Breast epithelium (tissue), 3 donors: ENCODE data around the gene ISCU.

Experiments used
- POLR2A ChIP-seq: fragments of 450-650 bp; IDR thresholded peaks from one replicate; pipeline ENCODE4 v1.6.1; 2016; ENCODE audit warnings: antibody characterized with exemption, mild to moderate bottlenecking, moderate library complexity
- POLR2AphosphoS5 ChIP-seq, 3 donors: sonication (generic); formaldehyde crosslinking; IDR thresholded peaks; one replicate each; pipeline ENCODE4 v1.6.1; 2017; ENCODE audit warnings: antibody characterized with exemption in 3 of 3
- TF ChIP-seq, protein P1 (sequence below), 3 donors: fragments of 450-650 bp; IDR thresholded peaks; one replicate each; pipeline ENCODE4 v1.5.1; 2016 to 2017; ENCODE audit warnings: antibody characterized with exemption in 3 of 3, mild to moderate bottlenecking in 3 of 3, moderate library complexity in 3 of 3

DNA sequence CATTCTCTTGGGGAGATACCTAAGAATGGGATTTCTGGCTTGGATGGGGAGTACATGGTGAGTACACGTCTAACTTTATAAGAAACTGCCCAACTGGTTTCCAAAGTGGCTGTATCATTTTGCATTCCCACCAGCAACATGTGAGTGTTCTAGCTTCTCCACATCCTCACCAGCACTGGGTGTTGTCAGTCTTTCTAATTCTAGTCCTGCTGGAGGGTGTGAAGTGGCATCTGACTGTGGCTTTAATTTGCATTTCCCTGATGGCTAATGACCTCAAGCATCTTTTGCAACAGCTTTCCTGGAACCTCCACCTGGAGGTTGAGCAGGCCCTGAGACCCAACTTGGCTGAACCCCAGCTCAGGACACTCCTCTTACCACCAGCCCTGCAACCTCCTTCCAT lies 53.5 kb downstream of the ISCU start:
- TF ChIP-seq, protein P1, sequence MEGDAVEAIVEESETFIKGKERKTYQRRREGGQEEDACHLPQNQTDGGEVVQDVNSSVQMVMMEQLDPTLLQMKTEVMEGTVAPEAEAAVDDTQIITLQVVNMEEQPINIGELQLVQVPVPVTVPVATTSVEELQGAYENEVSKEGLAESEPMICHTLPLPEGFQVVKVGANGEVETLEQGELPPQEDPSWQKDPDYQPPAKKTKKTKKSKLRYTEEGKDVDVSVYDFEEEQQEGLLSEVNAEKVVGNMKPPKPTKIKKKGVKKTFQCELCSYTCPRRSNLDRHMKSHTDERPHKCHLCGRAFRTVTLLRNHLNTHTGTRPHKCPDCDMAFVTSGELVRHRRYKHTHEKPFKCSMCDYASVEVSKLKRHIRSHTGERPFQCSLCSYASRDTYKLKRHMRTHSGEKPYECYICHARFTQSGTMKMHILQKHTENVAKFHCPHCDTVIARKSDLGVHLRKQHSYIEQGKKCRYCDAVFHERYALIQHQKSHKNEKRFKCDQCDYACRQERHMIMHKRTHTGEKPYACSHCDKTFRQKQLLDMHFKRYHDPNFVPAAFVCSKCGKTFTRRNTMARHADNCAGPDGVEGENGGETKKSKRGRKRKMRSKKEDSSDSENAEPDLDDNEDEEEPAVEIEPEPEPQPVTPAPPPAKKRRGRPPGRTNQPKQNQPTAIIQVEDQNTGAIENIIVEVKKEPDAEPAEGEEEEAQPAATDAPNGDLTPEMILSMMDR (IDR thresholded peaks at IDR 0.05), result no peak
- TF ChIP-seq POLR2AphosphoS5 (IDR thresholded peaks at IDR 0.05) (no peak), POLR2A (no peak)
